Trophoblast cell (in vitro differentiated cells and primary cell): ENCODE data around the gene FLNA.

Experiments used
- DNase-seq, 2 donors: peaks; one replicate each; pipeline ENCODE4 v3.0.0-alpha.2; 2016
- H2AFZ ChIP-seq: 2 replicates; pipeline ENCODE4 v1.6.1; 2013; ENCODE audit warnings: low read length, moderate library complexity, mild to moderate bottlenecking; ENCODE audit not compliant: insufficient read depth, poor library complexity
- H2AK5ac ChIP-seq: 2 replicates; pipeline ENCODE4 v1.6.1; 2013; ENCODE audit warnings: mild to moderate bottlenecking, low read length
- H2BK120ac ChIP-seq: 2 replicates; pipeline ENCODE4 v1.6.1; 2013; ENCODE audit warnings: low read length, mild to moderate bottlenecking, moderate library complexity; ENCODE audit not compliant: insufficient read depth, poor library complexity
- H2BK12ac ChIP-seq: 2 replicates; pipeline ENCODE4 v1.6.1; 2013; ENCODE audit warnings: mild to moderate bottlenecking, low read length, moderate library complexity
- H2BK5ac ChIP-seq: 2 replicates; pipeline ENCODE4 v1.6.1; 2013; ENCODE audit warnings: low read length, low read depth, moderate library complexity, mild to moderate bottlenecking; ENCODE audit not compliant: poor library complexity
- H3K14ac ChIP-seq: 2 replicates; pipeline ENCODE4 v1.6.1; 2013; ENCODE audit warnings: mild to moderate bottlenecking, low read length
- H3K18ac ChIP-seq: 2 replicates; pipeline ENCODE4 v1.6.1; 2013; ENCODE audit warnings: mild to moderate bottlenecking, low read length
- H3K23ac ChIP-seq: 2 replicates; pipeline ENCODE4 v1.6.1; 2013; ENCODE audit warnings: low read length
- H3K27ac ChIP-seq: 2 replicates; pipeline ENCODE4 v1.5.1; 2013; ENCODE audit warnings: low read depth, mild to moderate bottlenecking, inconsistent platforms, low read length, moderate library complexity
- H3K27me3 ChIP-seq: 2 replicates; pipeline ENCODE4 v1.6.1; 2013; ENCODE audit warnings: inconsistent platforms, mild to moderate bottlenecking, low read length, moderate library complexity; ENCODE audit not compliant: insufficient read depth
- H3K36me3 ChIP-seq, 2 experiments: 1 replicate in 1 of 2; 2 replicates in 1 of 2; pipeline ENCODE4 v1.6.1; 2013; ENCODE audit warnings: low read length in 2 of 2, mild to moderate bottlenecking in 2 of 2, moderate library complexity in 1 of 2; ENCODE audit not compliant: insufficient read depth in 2 of 2, control insufficient read depth in 1 of 2
- H3K4ac ChIP-seq: 2 replicates; pipeline ENCODE4 v1.6.1; 2013; ENCODE audit warnings: low read depth, mild to moderate bottlenecking, low read length, moderate library complexity
- H3K4me1 ChIP-seq, 2 experiments: 1 replicate in 1 of 2; 2 replicates in 1 of 2; pipeline ENCODE4 v1.6.1; 2013; ENCODE audit warnings: low read length in 2 of 2, mild to moderate bottlenecking in 2 of 2, moderate library complexity in 1 of 2; ENCODE audit not compliant: insufficient read depth in 2 of 2, control insufficient read depth in 1 of 2
- H3K4me2 ChIP-seq: 2 replicates; pipeline ENCODE4 v1.6.1; 2013; ENCODE audit warnings: inconsistent platforms, mild to moderate bottlenecking, low read length, moderate library complexity
- H3K4me3 ChIP-seq: 2 replicates; pipeline ENCODE4 v1.5.1; 2013; ENCODE audit warnings: mild to moderate bottlenecking, low read depth, low read length, inconsistent platforms
- H3K79me1 ChIP-seq: one replicate; pipeline ENCODE4 v1.6.1; 2013; ENCODE audit warnings: low read length
- H3K79me2 ChIP-seq: 2 replicates; pipeline ENCODE4 v1.6.1; 2013; ENCODE audit warnings: low read length, mild to moderate bottlenecking; ENCODE audit not compliant: control insufficient read depth, insufficient read depth, poor library complexity
- H3K9ac ChIP-seq: 2 replicates; pipeline ENCODE4 v1.6.1; 2013; ENCODE audit warnings: mild to moderate bottlenecking, low read length
- H3K9me3 ChIP-seq: 2 replicates; pipeline ENCODE4 v1.6.1; 2013; ENCODE audit warnings: low read depth, mild to moderate bottlenecking, control low read depth, inconsistent platforms, low read length; ENCODE audit not compliant: insufficient read depth
- H4K12ac ChIP-seq: 2 replicates; pipeline ENCODE4 v1.6.1; 2013; ENCODE audit warnings: low read depth, mild to moderate bottlenecking, low read length, moderate library complexity
- H4K8ac ChIP-seq: 2 replicates; pipeline ENCODE4 v1.6.1; 2013; ENCODE audit warnings: low read depth, mild to moderate bottlenecking, low read length, moderate library complexity
- H4K91ac ChIP-seq: one replicate; pipeline ENCODE4 v1.6.1; 2013; ENCODE audit warnings: low read depth, mild to moderate bottlenecking, low read length, moderate library complexity
- WGBS: extraction: QIAGEN DNeasy Blood & Tissue Kit; methylation state at CpG from one replicate; pipeline ENCODE4 v1.1.7; 2013; ENCODE audit warnings: missing lambda C conversion rate; ENCODE audit not compliant: insufficient read length, insufficient coverage; ENCODE audit errors: extremely low coverage; 5-methylcytosine and 5-hydroxymethylcytosine counted together

FLNA gene

DNA sequence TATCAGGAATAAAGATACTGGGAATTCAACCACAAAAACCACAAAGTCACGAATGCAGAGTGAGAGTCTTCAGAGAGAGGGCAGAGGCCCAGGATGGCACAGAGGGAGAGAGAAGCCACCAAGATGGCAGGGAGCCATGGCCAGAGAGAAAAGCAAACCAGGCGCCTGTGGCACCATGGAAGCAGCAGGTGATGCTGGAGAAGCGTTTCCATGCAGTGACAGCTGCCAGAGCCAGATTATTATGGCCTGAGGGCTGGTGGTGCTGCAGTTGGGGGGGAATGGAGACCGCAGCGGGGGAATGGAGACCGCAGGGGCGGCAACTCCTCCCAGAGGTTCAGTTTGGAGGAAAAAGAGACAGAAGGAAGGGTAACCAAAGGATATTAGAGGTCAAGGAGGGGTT, 42.7 kb upstream of the FLNA start:
- DNase-seq, result no peak
- Histone ChIP-seq H3K23ac (no peak overlapping the region), H3K27me3 (no peaks in the 10 kb centered on the region), H4K91ac (no peak overlapping the region), H3K79me1 (no peaks in the 10 kb centered on the region), H4K12ac (no peak overlapping the region), H3K9ac (no peak overlapping the region), H2BK120ac (no peak overlapping the region), H2BK12ac (no peak overlapping the region), H3K4me1 (peaks cover 2 to 4% of the 10 kb centered on the region in 2 experiments), H3K4me3 (no peak overlapping the region), H2AK5ac (no peak overlapping the region), H3K4ac (no peak overlapping the region), H3K79me2 (no peaks in the 10 kb centered on the region), H3K14ac (no peak overlapping the region), H3K9me3 (no peaks in the 10 kb centered on the region), H3K4me2 (no peak overlapping the region), H3K27ac (no peak overlapping the region), H2BK5ac (no peak overlapping the region), H3K36me3 (peaks cover 9 to 14% of the 10 kb centered on the region in 2 experiments), H3K18ac (no peak overlapping the region), H2AFZ (no peak overlapping the region), H4K8ac (no peak overlapping the region)
- WGBS, result no CpG with 5 or more reads among the region's 7 CpGs

DNA sequence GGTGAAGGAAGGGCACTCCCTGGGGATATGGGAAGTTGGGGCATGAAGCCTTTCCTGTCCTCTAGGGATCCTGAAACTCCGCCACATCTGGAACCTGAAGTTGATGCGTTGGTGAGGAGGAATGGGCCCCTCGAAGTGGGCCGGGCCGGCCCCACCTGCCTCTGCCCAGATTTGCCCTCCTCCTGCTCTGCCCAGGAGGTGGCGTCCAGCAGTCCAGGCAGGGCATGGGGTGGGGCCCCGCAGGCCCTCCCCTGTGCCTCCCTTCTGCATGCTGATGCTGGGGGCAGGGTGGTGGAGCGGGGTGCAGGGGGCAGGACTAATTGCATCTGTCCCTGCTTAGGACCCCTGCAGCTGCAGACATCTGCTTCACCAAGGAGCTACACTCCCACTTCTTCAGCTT, 38.7 kb upstream of the FLNA start:
- no peak overlapping the region for H3K23ac ChIP-seq
- H3K9me3 ChIP-seq, result no peaks in the 10 kb centered on the region
- peaks cover 11% of the 10 kb centered on the region for H3K79me2 ChIP-seq
- H2BK12ac ChIP-seq, result no peak overlapping the region
- H4K12ac ChIP-seq, result no peak overlapping the region
- no peak for DNase-seq
- H3K4me1 ChIP-seq, result peaks cover 9 to 14% of the 10 kb centered on the region in 2 experiments
- H3K18ac ChIP-seq, result no peak overlapping the region
- H3K4me3 ChIP-seq, result no peak overlapping the region
- no peak overlapping the region for H2AFZ ChIP-seq
- H3K79me1 ChIP-seq, result peaks cover 9% of the 10 kb centered on the region
- no peak overlapping the region for H4K8ac ChIP-seq
- no CpG with 5 or more reads among the region's 8 CpGs for WGBS
- H3K9ac ChIP-seq, result no peak overlapping the region
- H2AK5ac ChIP-seq, result no peak overlapping the region
- no peak overlapping the region for H3K4ac ChIP-seq
- H3K36me3 ChIP-seq, result peaks cover 0 to 4% of the 10 kb centered on the region in 2 experiments
- H2BK5ac ChIP-seq, result no peak overlapping the region
- H3K4me2 ChIP-seq, result no peak overlapping the region
- no peak overlapping the region for H4K91ac ChIP-seq
- H3K14ac ChIP-seq, result no peak overlapping the region
- H2BK120ac ChIP-seq, result no peak overlapping the region
- H3K27ac ChIP-seq, result no peak overlapping the region
- H3K27me3 ChIP-seq, result no peaks in the 10 kb centered on the region

GRCh38 chrX:154412468-154412867, 38.0 kb upstream of the FLNA start:
- no CpG with 5 or more reads among the region's 4 CpGs for WGBS
- Histone ChIP-seq H3K79me1 (peaks cover 9% of the 10 kb centered on the region), H3K14ac (no peak overlapping the region), H3K4me1 (peaks cover 9 to 14% of the 10 kb centered on the region in 2 experiments), H2AK5ac (no peak overlapping the region), H3K36me3 (peaks cover 0 to 4% of the 10 kb centered on the region in 2 experiments), H2BK12ac (no peak overlapping the region), H3K4me2 (peak overlapping the region; percentile 94), H3K9ac (no peak overlapping the region), H4K12ac (peak overlapping the region; percentile 92), H2BK120ac (no peak overlapping the region), H3K4me3 (no peak overlapping the region), H3K27ac (no peak overlapping the region), H3K23ac (no peak overlapping the region), H4K8ac (peak overlapping the region; percentile 6), H3K4ac (no peak overlapping the region), H2BK5ac (no peak overlapping the region), H3K27me3 (no peaks in the 10 kb centered on the region), H4K91ac (peak overlapping the region; percentile 43), H3K18ac (no peak overlapping the region), H2AFZ (no peak overlapping the region), H3K79me2 (peaks cover 11% of the 10 kb centered on the region), H3K9me3 (no peaks in the 10 kb centered on the region)
- no peak for DNase-seq

GRCh38 chrX:154411981-154412340, 37.5 kb upstream of the FLNA start:
- H3K27ac ChIP-seq, result peak overlapping the region; percentile 87
- peaks cover 0 to 4% of the 10 kb centered on the region in 2 experiments for H3K36me3 ChIP-seq
- no peak overlapping the region for H3K23ac ChIP-seq
- H4K91ac ChIP-seq, result peak overlapping the region; percentile 90
- H2AK5ac ChIP-seq, result peak overlapping the region; percentile 99
- peak overlapping the region; percentile 17 for H2AFZ ChIP-seq
- H2BK120ac ChIP-seq, result peak overlapping the region; percentile 86
- H3K4me2 ChIP-seq, result peak overlapping the region; percentile 94
- H3K9ac ChIP-seq, result peak overlapping the region; percentile 87
- peak overlapping the region; percentile 94 for H3K14ac ChIP-seq
- no peaks in the 10 kb centered on the region for H3K27me3 ChIP-seq
- peaks cover 11% of the 10 kb centered on the region for H3K79me2 ChIP-seq
- peak overlapping the region; percentile 92 for H4K12ac ChIP-seq
- H3K79me1 ChIP-seq, result peaks cover 9% of the 10 kb centered on the region
- H4K8ac ChIP-seq, result peak overlapping the region; percentile 99
- peaks cover 9 to 14% of the 10 kb centered on the region in 2 experiments for H3K4me1 ChIP-seq
- H3K4ac ChIP-seq, result peak overlapping the region; percentile 72
- peak overlapping the region; percentile 95 for H3K18ac ChIP-seq
- H2BK12ac ChIP-seq, result no peak overlapping the region
- H2BK5ac ChIP-seq, result peak overlapping the region; percentile 95
- H3K9me3 ChIP-seq, result no peaks in the 10 kb centered on the region
- peak in 1 of 2 donors; percentile 30 for DNase-seq
- WGBS, result no CpG with 5 or more reads among the region's 29 CpGs
- peak overlapping the region; percentile 84 for H3K4me3 ChIP-seq
